ENCODE data around the gene FHAD1. TPM values are rescaled to one million over a fixed set of nuclear protein-coding genes. Genes with fewer than 3 reads are reported as not detected.

FHAD1 gene
- total and polyA plus RNA-seq, 10 of the 15 experiments (the other 5 are each of a cell fraction or from before 2014, with no cell fraction given) = 0.09 to 1.0 (median 0.32) TPM; not detected in 2

GRCh38 chr1:15436881-15437442, 189.9 kb downstream of the FHAD1 start (continued):
- TF ChIP-seq E2F8 (IDR thresholded peaks at IDR 0.05; ENCODE audit: low read depth, partially characterized antibody) (no peak), SRF (IDR thresholded peaks at IDR 0.05; ENCODE audit: low read depth in 2 of 2, low read length in 2 of 2) (no peak), SUZ12 (IDR thresholded peaks at IDR 0.05; ENCODE audit: unreplicated experiment) (no peak), JUNB (IDR thresholded peaks at IDR 0.05) (no peak), RELA (IDR thresholded peaks at IDR 0.05; ENCODE audit: borderline replicate concordance, partially characterized antibody) (no peak), NKRF (conservative IDR thresholded peaks at IDR 0.05) (no peak), KAT2A (conservative IDR thresholded peaks at IDR 0.05; ENCODE audit: control insufficient read depth, low read depth, low read length) (no peak), ZNF592 (IDR thresholded peaks at IDR 0.05) (no peak), POLR2AphosphoS5 (IDR thresholded peaks at IDR 0.05; ENCODE audit: low read length) (no peak), PRDM15 (CRISPR knock-in tag; IDR thresholded peaks at IDR 0.05) (no peak), RAD21 (IDR thresholded peaks at IDR 0.05; ENCODE audit: insufficient read depth, low read depth, low read length) (no peak), HCFC1 (IDR thresholded peaks at IDR 0.05; ENCODE audit: low read length) (no peak)
